Measurements from ENCODE around the gene ASCC1. TPM values are rescaled to one million over a fixed set of nuclear protein-coding genes. Genes with fewer than 3 reads are reported as not detected.

The ASCC1 gene
- total and polyA plus RNA-seq, 2 donors (not counting 3 experiments of a cell fraction or from before 2014, with no cell fraction given): 16.0 to 24.9 TPM

DNA sequence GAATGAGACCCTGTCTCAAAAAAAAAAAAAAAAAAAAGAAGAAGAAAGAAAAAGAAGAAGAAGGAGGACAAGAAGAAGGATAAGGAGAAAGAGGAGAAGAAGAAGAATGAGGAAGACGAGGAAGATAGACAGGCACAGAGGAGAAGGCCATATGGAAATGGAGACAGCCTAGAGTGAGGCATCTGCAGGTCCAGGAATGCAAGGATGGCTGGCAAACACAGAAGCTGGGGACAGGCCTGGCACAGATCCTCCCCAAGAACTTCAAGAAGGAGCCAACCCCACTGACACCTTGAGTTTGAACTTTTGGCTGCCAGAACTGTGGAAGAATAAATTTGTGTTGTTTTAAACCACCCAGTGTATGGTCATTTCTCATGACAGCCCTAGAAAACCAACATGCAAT lies 166.6 kb downstream of the ASCC1 start:
- Histone ChIP-seq H3K27me3 (ENCODE audit: control insufficient read depth in 2 of 2, insufficient read depth in 2 of 2, low read length in 2 of 2) (no peaks in the 10 kb centered on the region), H3K4me3 (replicated peaks in 1 of 3; ENCODE audit: insufficient read depth in 1 of 3, low read depth in 1 of 3, low read length in 3 of 3) (no peak overlapping the region), H4K20me1 (replicated peaks; ENCODE audit: control insufficient read depth, extremely low read depth, insufficient read depth, low read length) (no peaks in the 10 kb centered on the region), H3K36me3 (ENCODE audit: control insufficient read depth in 2 of 2, extremely low read depth in 1 of 2, insufficient read depth in 2 of 2, low read length in 2 of 2) (no peaks in the 10 kb centered on the region), H3K4me2 (ENCODE audit: insufficient read depth, low read length) (no peak overlapping the region), H3K79me2 (ENCODE audit: control insufficient read depth, insufficient read depth, low read length) (no peaks in the 10 kb centered on the region), H3K27ac (ENCODE audit: insufficient read depth, low read depth, low read length) (no peak overlapping the region), H3K9me1 (replicated peaks; ENCODE audit: control insufficient read depth, extremely low read depth, insufficient read depth, low read length) (no peaks in the 10 kb centered on the region), H3K9ac (replicated peaks; ENCODE audit: extremely low read depth, insufficient read depth, low read length) (no peak overlapping the region), H2AFZ (ENCODE audit: low read depth, low read length) (no peak overlapping the region), H3K9me3 (replicated peaks; ENCODE audit: control insufficient read depth, insufficient read depth, low read length) (no peaks in the 10 kb centered on the region), H3K4me1 (ENCODE audit: control insufficient read depth, extremely low read depth, insufficient read depth, low read length) (no peaks in the 10 kb centered on the region)
- BruUV-seq (replicated peaks): no TSS peak
- DNase-seq (ENCODE audit: low read depth, low spot score) (no peak), FAIRE-seq (no peak)
- no peak for TF ChIP-seq EZH2 (IDR thresholded peaks at IDR 0.05; ENCODE audit: borderline replicate concordance, low read depth, low read length, severe bottlenecking)
- no peak for TF ChIP-seq POLR2A (IDR thresholded peaks at IDR 0.05; ENCODE audit: low read depth, low read length)
- TF ChIP-seq POLR2AphosphoS5 (IDR thresholded peaks at IDR 0.05; ENCODE audit: insufficient read depth, low read depth, low read length): no peak
- TF ChIP-seq FOS (IDR thresholded peaks at IDR 0.05; ENCODE audit: borderline replicate concordance, insufficient read depth, low read length): no peak
- TF ChIP-seq, protein P1, sequence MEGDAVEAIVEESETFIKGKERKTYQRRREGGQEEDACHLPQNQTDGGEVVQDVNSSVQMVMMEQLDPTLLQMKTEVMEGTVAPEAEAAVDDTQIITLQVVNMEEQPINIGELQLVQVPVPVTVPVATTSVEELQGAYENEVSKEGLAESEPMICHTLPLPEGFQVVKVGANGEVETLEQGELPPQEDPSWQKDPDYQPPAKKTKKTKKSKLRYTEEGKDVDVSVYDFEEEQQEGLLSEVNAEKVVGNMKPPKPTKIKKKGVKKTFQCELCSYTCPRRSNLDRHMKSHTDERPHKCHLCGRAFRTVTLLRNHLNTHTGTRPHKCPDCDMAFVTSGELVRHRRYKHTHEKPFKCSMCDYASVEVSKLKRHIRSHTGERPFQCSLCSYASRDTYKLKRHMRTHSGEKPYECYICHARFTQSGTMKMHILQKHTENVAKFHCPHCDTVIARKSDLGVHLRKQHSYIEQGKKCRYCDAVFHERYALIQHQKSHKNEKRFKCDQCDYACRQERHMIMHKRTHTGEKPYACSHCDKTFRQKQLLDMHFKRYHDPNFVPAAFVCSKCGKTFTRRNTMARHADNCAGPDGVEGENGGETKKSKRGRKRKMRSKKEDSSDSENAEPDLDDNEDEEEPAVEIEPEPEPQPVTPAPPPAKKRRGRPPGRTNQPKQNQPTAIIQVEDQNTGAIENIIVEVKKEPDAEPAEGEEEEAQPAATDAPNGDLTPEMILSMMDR (IDR thresholded peaks at IDR 0.05; ENCODE audit: extremely low read depth in 1 of 2, insufficient read depth in 1 of 2, low read depth in 1 of 2, low read length in 2 of 2): no peak
- no peak for TF ChIP-seq JUN (IDR thresholded peaks at IDR 0.05; ENCODE audit: borderline replicate concordance, insufficient read depth, insufficient read length, low read depth)
- dilution Hi-C loops (cut with MboI; ENCODE audit: extremely low pct_ligation_motif_present, low sequenced_read_pairs) (no loop called here), intact Hi-C loops (cut with micrococcal nuclease) (no loop called here)
- ChIA-PET CTCF (interaction anchor here (0.8 to 5.9 kb wide), 24 partner anchors 9 to 279 kb away, joined by 3 to 199 read pairs (median 11); partner anchors contain the start of gene SPOCK2), POLR2A (no interaction called here)
